ENCODE results near the gene OCA2.

OCA2 gene

GRCh38 chr15:28022961-28023360 is 76.2 kb downstream of the OCA2 start:
- no peak for TF ChIP-seq CTCF (IDR thresholded peaks at IDR 0.05; ENCODE audit: low read depth, low read length)
- Histone ChIP-seq H3K4me3 (ENCODE audit: low read depth, low read length) (no peak overlapping the region), H3K36me3 (no peaks in the 10 kb centered on the region), H3K27me3 (ENCODE audit: insufficient read depth, low read depth, severe bottlenecking) (no peaks in the 10 kb centered on the region), H3K27ac (no peak overlapping the region), H3K9me3 (ENCODE audit: severe bottlenecking) (no peaks in the 10 kb centered on the region)
- no peak for DNase-seq

GRCh38 chr15:28022181-28022580 is 76.9 kb downstream of the OCA2 start:
- no peak for DNase-seq
- Histone ChIP-seq H3K9me3 (ENCODE audit: severe bottlenecking) (no peaks in the 10 kb centered on the region), H3K27me3 (ENCODE audit: insufficient read depth, low read depth, severe bottlenecking) (no peaks in the 10 kb centered on the region), H3K27ac (no peak overlapping the region), H3K4me3 (ENCODE audit: low read depth, low read length) (no peak overlapping the region), H3K36me3 (no peaks in the 10 kb centered on the region)
- TF ChIP-seq CTCF (IDR thresholded peaks at IDR 0.05; ENCODE audit: low read depth, low read length), result no peak

- DNase-seq, result peak; percentile 79
- H3K27ac ChIP-seq, result no peak overlapping the region
- H3K27me3 ChIP-seq (ENCODE audit: insufficient read depth, low read depth, severe bottlenecking), result no peaks in the 10 kb centered on the region
- no peaks in the 10 kb centered on the region for H3K36me3 ChIP-seq
- peak; percentile 72 for TF ChIP-seq CTCF (IDR thresholded peaks at IDR 0.05; ENCODE audit: low read depth, low read length)
- no peak overlapping the region for H3K4me3 ChIP-seq (ENCODE audit: low read depth, low read length)
- H3K9me3 ChIP-seq (ENCODE audit: severe bottlenecking), result no peaks in the 10 kb centered on the region
Observed at GRCh38 chr15:28021281-28022039, 77.7 kb downstream of the OCA2 start.

- DNase-seq, result no peak
- peak overlapping the region; percentile 74; the same call in 1 of the 2 replicates for H3K27ac ChIP-seq
- no peak overlapping the region for H3K4me3 ChIP-seq (ENCODE audit: low read depth, low read length)
- TF ChIP-seq CTCF (IDR thresholded peaks at IDR 0.05; ENCODE audit: low read depth, low read length), result no peak
- H3K36me3 ChIP-seq, result no peaks in the 10 kb centered on the region
- no peaks in the 10 kb centered on the region for H3K9me3 ChIP-seq (ENCODE audit: severe bottlenecking)
- no peaks in the 10 kb centered on the region for H3K27me3 ChIP-seq (ENCODE audit: insufficient read depth, low read depth, severe bottlenecking)
Observed at GRCh38 chr15:28020644-28021043, 78.5 kb downstream of the OCA2 start.

- Histone ChIP-seq H3K4me3 (ENCODE audit: low read depth, low read length) (no peak overlapping the region), H3K27me3 (ENCODE audit: insufficient read depth, low read depth, severe bottlenecking) (no peaks in the 10 kb centered on the region), H3K36me3 (no peaks in the 10 kb centered on the region), H3K9me3 (ENCODE audit: severe bottlenecking) (no peaks in the 10 kb centered on the region), H3K27ac (peak overlapping the region; percentile 74)
- peak; percentile 68 for DNase-seq
- TF ChIP-seq CTCF (IDR thresholded peaks at IDR 0.05; ENCODE audit: low read depth, low read length), result peak; percentile 42; the same call in 1 of the 2 replicates
Observed at GRCh38 chr15:28019594-28020309, 79.4 kb downstream of the OCA2 start.
